Colonic mucosa (tissue), 4 donors: Measurements from ENCODE around the gene CNGA1. TPM values are rescaled to one million over a fixed set of nuclear protein-coding genes. Genes with fewer than 3 reads are reported as not detected.

ENCODE experiments used
- DNase-seq: peaks from one replicate; pipeline ENCODE4 v3.0.0-alpha.2; 2020
- H3K27ac ChIP-seq: fragments of 200-600 bp; one replicate; pipeline ENCODE4 v1.8.0; 2021
- H3K27me3 ChIP-seq: fragments of 200-600 bp; one replicate; pipeline ENCODE4 v1.8.0; 2021
- H3K36me3 ChIP-seq: fragments of 200-600 bp; one replicate; pipeline ENCODE4 v1.8.0; 2021
- H3K4me1 ChIP-seq: fragments of 200-600 bp; one replicate; pipeline ENCODE4 v1.8.0; 2021; ENCODE audit warnings: mild to moderate bottlenecking
- H3K4me3 ChIP-seq: fragments of 200-600 bp; one replicate; pipeline ENCODE4 v1.8.0; 2021
- H3K9ac ChIP-seq, 2 donors: one replicate each; pipeline ENCODE4 v1.7.0; 2013; ENCODE audit warnings: control low read depth in 2 of 2, low read depth in 2 of 2, low read length in 2 of 2
- H3K9me3 ChIP-seq: fragments of 200-600 bp; one replicate; pipeline ENCODE4 v1.8.0; 2021
- CTCF ChIP-seq: fragments of 200-600 bp; IDR thresholded peaks from one replicate; pipeline ENCODE4 v1.8.0; 2022; ENCODE audit warnings: antibody characterized with exemption, mild to moderate bottlenecking
- intact Hi-C: fragments of 100-400 bp; cut with DNase I; formaldehyde crosslinking; loops from one replicate; pipeline ENCODE4 v1.14.1; 2022
- total RNA-seq, 2 donors: library from RNA; stranded (reverse); fragmentation: NEBNext Ultra II Directional in 1 of 2; extraction: Animal tissue kit (Norgen Biotek cat#: 25700) in 1 of 2; gene quantifications; one replicate each; pipeline ENCODE4 v1.2.1, GENCODE V29; 2021
- donor health status: healthy.
- donor health status: DM: no; HTN: no; CAD: no.
- donor health status: DM: no; HTN: no; CAD: no.

CNGA1 gene
- total RNA-seq, 2 donors from 2014 or later = 2.6 to 15.9 TPM

- H3K36me3 ChIP-seq = no peaks in the 10 kb centered on the region
- TF ChIP-seq CTCF = no peak
- no peaks in the 10 kb centered on the region for H3K4me1 ChIP-seq
- no peak overlapping the region for H3K4me3 ChIP-seq
- H3K9me3 ChIP-seq = no peaks in the 10 kb centered on the region
- DNase-seq = no peak
- intact Hi-C loops = no loop called here
- no peak overlapping the region for H3K9ac ChIP-seq
- no peak overlapping the region for H3K27ac ChIP-seq
- no peaks in the 10 kb centered on the region for H3K27me3 ChIP-seq
Measured at GRCh38 chr4:48031802-48032525, 15.5 kb upstream of the CNGA1 start.

GRCh38 chr4:48030470-48030869 is 14.0 kb upstream of the CNGA1 start:
- H3K27me3 ChIP-seq = no peaks in the 10 kb centered on the region
- no peak overlapping the region for H3K4me3 ChIP-seq
- H3K9me3 ChIP-seq = no peaks in the 10 kb centered on the region
- intact Hi-C loops = no loop called here
- H3K36me3 ChIP-seq = peaks cover 6% of the 10 kb centered on the region
- no peak overlapping the region for H3K9ac ChIP-seq
- no peak for TF ChIP-seq CTCF
- H3K27ac ChIP-seq = no peak overlapping the region
- no peak for DNase-seq
- H3K4me1 ChIP-seq = no peaks in the 10 kb centered on the region

GRCh38 chr4:48028696-48029095 is 12.2 kb upstream of the CNGA1 start:
- H3K4me3 ChIP-seq = no peak overlapping the region
- no peaks in the 10 kb centered on the region for H3K4me1 ChIP-seq
- no peak for DNase-seq
- no peaks in the 10 kb centered on the region for H3K9me3 ChIP-seq
- peaks cover 6% of the 10 kb centered on the region for H3K36me3 ChIP-seq
- H3K27ac ChIP-seq = no peak overlapping the region
- intact Hi-C loops = no loop called here
- no peak overlapping the region for H3K9ac ChIP-seq
- no peaks in the 10 kb centered on the region for H3K27me3 ChIP-seq
- no peak for TF ChIP-seq CTCF

- Histone ChIP-seq H3K4me3 (no peak overlapping the region), H3K36me3 (peaks cover 6% of the 10 kb centered on the region), H3K9ac (no peak overlapping the region), H3K9me3 (no peaks in the 10 kb centered on the region), H3K27me3 (no peaks in the 10 kb centered on the region), H3K27ac (no peak overlapping the region), H3K4me1 (no peaks in the 10 kb centered on the region)
- no peak for TF ChIP-seq CTCF
- intact Hi-C loops = no loop called here
- no peak for DNase-seq
Measured at GRCh38 chr4:48027653-48028052, 11.2 kb upstream of the CNGA1 start.

GRCh38 chr4:48025005-48025404 is 8.5 kb upstream of the CNGA1 start:
- H3K9me3 ChIP-seq = no peaks in the 10 kb centered on the region
- no peak for TF ChIP-seq CTCF
- no peak overlapping the region for H3K4me3 ChIP-seq
- peaks cover 6% of the 10 kb centered on the region for H3K36me3 ChIP-seq
- H3K9ac ChIP-seq = no peak overlapping the region
- DNase-seq = no peak
- no peak overlapping the region for H3K27ac ChIP-seq
- no peaks in the 10 kb centered on the region for H3K27me3 ChIP-seq
- intact Hi-C loops = no loop called here
- no peaks in the 10 kb centered on the region for H3K4me1 ChIP-seq
